T-helper 2 cell (primary cell): Measurements from ENCODE around the gene EIF5A2.
"Not testable (repeated sequence)": the region's sequence is repeated elsewhere in the genome, so short reads cannot be mapped to it uniquely, and the experiment has no call there.

Source experiments
- DNase-seq, 5 experiments: peaks; one replicate each; pipeline versions ENCODE4 v3.0.0 to v3.0.0-alpha.2; 2012 to 2022
- total RNA-seq, 2 donors: gene quantifications; one replicate each; lab custom pipeline; 2026; lab: John Stamatoyannopoulos, UW

The EIF5A2 gene
- total RNA-seq, result 13.0 to 13.1 reads per million in 2 donors

DNA sequence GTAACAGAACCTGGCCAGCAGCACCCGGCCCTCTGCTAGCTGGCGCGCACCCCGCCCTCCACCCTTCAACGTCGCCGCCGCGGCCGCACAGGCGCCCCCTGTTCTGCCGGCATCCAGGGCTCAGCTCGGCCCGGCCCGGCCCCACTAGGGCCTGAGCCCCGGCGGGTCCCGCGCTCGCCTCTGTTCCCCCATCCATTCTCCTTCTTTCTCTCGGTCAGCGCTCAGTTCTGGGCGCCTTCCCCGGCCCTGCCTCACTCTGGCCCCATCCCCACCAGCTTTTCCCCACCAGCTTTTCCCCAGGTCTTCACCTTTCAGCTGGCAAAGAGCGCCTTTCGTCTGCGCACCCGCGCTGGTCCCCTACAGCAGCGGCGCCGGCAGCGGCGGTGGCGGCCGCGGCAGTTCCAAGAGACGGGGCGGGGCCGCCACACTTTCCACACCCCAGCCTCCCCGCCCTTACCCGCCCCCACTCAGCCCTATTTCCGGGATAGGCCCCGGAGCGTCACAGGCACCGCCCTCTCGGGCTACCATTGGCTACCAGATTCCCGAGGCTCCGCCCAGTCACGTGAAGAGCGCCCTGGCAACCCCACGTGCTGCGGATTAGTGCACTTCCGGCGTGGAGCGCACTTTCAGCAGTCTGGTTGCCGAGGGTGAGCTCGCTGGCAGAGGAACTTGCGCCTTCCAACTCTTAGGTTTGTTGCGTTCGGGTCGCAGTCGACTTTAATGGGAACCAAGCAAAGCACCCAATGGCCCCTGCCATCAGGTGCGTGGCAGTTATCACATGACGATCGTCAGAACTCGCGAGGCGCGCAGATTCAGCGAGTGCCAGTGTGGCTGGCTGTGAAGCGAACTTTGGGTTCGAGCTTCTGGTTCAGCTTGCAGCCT is at the start of gene EIF5A2:
Gene EIF5A2 (minus strand): TSS at position 403 of the 882 bp plus-strand sequence. CDS start 831 bp downstream, outside the sequence.
- DNase-seq, result peak; percentile 85 to 98 (median 91)

DNA sequence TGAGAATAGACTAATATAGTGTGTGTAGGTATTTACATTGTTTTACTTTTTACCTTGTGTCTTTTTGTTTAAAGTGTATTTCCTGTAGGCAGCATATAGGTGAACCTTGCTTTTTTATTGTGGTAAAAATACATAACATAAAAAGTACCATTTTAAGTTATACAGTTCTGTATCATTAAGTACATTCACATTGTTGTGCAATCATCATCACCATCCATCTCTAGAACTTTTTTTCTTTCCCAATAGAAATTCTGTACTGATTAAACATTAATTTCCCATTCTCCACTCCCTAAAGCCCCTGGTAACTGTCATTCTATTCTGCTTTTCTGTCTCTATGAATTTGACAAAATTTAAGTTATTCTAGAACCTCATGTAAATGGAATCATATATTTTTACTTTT is 48.2 kb upstream of the EIF5A2 start:
- no peak for DNase-seq

DNA sequence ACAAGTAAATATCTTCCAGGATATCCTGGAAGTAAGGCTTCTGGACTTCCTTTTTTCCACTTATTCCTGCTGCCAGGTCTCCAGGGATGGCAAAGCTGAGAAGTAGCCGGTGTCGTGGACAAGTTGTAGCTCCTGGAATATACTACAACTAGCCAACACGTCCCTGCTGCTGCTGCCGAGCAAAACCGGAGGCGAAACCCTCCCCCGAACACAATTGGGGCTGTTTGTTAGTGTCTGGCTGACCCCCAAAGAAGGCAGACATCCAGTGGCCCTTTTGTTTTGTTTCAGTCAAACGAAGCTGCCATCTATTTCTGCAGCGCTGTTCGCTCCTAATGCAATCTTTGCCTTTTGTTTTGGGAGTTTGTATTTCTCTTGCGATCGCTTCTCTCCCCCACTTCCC is 45.3 kb upstream of the EIF5A2 start:
- no peak for DNase-seq

DNA sequence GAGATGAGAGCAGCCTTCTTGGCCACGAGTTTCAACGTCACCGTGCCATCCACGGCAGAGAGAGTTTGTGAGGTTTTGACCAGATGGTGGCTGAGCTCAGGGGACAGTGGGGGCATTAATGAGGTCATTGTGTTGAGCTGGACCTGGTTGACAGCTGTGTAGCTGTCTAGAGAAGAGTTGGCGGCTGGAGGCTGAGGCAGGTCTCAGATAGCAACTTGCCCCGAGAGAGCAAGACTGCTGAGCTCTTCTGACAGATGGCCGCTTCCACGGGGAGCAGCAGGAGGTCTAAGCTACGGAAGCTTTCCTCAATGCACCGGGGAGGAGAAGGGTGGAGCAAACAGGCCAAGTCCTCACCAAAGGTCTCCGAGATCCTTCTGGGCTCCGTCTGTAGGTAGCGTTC is 44.8 kb upstream of the EIF5A2 start:
- DNase-seq, result no peak

DNA sequence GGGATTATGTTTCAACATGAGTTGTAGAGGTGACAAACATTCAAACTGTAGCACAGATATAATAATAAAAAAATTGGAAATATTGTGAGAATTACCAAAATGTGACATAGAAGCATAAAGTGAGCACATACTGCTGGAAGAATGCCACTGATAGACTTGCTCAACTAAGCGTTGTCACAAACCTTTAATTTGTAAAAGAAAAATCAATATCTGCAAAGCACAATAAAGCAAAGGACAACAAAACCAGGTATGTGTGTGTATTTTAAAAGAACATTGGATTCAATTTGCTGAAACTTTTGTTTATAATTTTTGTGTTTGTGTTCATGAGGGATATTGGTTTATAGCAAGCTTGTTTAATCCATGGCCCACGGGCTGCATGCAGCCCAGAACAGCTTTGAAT is 40.8 kb upstream of the EIF5A2 start:
- no peak for DNase-seq

DNA sequence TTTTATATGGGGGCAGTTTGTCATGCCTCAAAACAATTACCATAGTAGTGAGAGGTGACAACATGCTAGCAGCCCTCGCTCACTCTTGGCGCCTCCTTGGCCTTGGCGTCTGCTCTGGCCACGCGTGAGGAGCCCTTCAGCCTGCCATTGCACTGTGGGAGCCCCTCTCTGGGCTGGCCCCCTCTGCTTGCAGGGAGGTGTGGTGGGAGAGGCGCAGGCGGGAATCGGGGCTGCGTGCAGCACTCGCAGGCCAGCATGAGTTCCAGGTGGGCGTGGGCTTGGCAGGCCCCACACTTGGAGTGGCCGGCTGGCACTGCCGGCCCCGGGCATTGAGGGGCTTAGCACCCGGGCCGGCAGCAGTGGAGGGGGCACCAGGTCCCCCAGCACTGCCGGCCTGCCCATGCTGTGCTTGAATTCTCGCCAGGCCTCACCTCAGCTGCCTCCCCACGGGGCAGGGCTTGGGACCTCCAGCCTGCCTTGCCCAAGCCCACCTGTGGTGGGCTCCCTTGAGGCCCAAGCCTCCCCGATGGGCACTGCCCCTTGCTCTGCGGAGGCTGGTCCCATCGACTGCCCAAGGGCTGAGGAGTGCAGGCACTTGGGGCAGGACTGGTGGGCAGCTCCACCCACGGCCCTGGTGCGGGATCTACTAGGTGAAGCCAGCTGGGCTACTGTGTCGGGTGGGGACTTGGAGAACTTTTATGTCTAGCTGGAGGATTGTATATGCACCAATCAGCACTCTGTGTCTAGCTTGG is 38.8 kb upstream of the EIF5A2 start:
- DNase-seq, result no peak

DNA sequence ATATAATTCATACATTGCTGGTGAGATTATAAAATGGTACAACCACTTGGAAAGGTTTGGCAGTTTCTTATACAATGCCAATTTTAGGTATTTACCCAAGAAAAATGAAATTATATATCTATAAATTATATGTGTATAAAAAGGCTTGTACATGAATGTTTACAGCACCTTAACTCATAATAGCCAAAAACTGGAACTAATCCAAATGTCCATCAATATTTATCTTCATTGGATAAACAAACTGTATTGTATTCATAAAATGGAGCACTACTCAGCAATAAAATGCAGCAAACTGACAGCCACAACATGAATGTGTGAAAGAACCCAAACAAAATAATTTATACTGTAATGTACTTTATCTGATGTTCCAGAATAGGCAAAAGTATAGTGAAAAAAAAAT is 33.6 kb upstream of the EIF5A2 start:
- no peak for DNase-seq

DNA sequence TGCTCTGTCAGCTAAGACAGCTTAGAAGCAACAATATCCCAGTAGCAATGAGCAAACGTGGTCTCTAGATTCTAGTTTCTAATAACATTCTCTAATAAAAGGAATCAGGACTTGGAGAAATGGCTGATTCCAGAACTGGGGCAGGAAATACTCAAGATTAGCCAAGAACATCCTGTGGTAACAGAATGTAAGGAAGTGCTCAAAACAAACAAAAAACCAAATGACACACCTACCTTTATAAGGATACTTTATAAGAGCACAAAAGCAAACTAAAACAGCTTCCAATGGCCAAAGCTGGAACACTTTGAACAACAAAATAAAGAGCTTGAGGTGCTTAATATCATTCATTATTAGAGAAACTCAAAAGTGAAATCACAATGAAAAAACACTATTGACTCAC is 33.1 kb upstream of the EIF5A2 start:
- no peak for DNase-seq

DNA sequence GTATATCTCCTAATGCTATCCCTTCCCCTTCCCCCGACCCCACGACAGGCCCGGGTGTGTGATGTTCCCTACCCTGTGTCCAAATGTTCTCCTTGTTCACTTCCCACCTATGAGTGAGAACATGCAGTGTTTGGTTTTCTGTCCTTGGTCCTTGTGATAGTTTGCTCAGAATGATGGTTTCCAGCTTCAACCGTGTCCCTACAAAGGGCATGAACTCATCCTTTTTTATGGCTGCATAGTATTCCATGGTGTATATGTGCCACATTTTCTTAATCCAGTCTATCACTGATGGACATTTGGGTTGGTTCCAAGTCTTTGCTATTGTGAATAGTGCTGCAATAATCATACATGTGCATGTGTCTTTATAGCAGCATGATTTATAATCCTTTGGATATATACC is 24.6 kb upstream of the EIF5A2 start:
- DNase-seq, result not testable (repeated sequence)

DNA sequence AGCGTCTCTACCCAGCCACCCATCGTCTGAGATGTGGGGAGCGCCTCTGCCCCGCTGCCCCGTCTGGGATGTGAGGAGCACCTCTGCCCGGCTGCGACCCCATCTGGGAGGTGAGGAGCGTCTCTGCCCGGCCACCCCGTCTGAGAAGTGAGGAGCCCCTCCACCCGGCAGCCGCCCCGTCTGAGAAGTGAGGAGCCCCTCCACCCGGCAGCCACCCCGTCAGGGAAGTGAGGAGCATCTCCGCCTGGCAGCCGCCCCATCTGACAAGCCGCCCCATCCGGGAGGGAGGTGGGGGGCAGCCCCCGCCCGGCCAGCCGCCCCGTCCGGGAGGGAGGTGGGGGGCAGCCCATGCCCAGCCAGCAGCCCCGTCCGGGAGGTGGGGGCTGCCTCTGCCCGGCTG is 15.1 kb upstream of the EIF5A2 start:
- not testable (repeated sequence) for DNase-seq

DNA sequence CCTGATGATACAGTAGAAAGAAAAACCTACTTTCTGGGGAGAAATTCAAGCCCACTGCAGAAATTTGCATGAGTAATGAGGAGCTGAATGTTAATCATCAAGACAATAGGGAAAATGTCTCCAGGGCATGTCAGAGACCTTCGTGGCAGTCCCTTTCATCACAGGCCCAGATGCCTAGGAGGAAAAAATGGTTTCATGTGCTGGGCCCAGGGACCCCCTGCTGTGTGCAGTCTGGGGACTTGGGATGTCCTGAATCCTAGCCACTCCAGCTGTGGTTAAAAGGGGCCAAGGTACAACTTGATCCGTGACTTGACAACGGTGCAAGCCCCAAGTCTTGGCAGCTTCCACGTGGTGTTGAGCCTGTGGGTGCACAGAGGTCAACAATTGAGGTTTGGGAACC is 10.3 kb upstream of the EIF5A2 start:
- DNase-seq, result no peak

DNA sequence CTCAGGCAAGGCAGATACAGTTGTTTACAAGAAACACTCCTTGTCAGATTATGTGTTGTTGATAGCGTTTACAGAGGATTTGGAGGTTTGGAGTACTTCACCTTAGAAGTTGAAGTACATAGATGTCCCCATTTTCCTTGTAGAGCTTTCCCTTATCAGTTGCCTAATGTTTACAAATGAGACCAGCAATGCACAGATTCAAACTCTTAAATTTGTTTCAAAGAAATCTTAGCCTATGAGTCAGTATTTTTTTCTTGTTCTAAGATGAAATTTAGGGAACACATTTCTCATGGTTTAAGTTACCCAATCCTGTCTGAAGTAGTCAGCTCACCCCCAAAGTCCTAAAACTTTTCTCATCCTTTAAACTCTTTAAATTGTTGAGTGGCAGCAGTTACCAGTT is 6.3 kb upstream of the EIF5A2 start:
- DNase-seq, result no peak

DNA sequence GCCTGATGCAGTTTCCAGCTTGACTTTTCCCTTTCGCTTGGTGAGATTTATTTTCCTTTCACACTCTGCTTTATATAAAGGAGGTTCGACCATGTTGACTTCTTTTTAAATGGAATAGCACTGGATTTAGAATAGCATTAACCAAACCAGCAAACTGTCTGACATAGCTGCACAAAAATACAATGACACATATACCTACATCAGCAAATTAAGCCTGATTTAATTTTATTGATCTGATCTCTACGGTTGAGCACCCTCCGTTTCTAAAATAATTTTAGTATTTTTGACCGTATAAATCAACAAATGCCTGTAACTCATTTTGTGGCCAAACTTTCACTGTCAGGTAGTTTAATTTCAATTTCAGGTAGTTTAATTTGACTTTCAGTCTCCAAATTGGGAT is 5.8 kb upstream of the EIF5A2 start:
- no peak for DNase-seq

DNA sequence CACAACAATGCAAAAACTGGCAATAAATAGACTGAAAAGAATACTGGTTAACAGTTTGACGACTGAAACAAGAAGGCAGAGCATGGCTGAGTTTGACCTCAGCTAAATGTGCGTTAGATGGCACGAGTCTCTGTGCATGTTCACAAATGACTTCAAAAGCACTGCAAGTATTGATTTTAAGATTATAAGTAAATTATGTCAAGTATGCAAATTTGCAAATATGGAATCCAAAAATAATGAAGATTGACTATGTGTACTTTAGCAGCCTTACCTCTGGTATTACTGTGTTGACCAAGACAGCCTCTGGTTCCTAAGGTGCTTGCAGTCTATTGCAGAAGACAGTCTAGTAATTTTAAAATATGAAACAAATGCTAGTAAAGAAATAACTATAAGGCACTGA is 2.6 kb upstream of the EIF5A2 start:
- DNase-seq, result no peak

DNA sequence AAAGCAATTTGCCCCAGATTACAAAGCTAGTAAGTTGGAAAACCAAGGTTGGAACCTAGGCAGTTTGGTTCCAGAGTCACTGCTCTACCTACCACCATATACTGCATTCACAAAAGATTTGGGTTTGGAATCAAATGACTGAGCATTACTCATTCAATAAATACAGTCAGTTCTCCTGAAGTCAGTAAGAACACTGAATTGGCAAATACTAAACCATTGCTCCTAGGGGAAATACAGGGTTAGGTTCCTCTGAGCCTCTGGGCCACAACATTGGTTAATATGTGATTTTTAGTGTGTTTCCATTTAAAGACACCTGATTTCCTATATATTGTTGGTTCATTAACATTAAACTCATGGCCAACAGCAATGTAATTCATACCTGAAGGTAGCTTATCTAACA is 2.1 kb upstream of the EIF5A2 start:
- no peak for DNase-seq

DNA sequence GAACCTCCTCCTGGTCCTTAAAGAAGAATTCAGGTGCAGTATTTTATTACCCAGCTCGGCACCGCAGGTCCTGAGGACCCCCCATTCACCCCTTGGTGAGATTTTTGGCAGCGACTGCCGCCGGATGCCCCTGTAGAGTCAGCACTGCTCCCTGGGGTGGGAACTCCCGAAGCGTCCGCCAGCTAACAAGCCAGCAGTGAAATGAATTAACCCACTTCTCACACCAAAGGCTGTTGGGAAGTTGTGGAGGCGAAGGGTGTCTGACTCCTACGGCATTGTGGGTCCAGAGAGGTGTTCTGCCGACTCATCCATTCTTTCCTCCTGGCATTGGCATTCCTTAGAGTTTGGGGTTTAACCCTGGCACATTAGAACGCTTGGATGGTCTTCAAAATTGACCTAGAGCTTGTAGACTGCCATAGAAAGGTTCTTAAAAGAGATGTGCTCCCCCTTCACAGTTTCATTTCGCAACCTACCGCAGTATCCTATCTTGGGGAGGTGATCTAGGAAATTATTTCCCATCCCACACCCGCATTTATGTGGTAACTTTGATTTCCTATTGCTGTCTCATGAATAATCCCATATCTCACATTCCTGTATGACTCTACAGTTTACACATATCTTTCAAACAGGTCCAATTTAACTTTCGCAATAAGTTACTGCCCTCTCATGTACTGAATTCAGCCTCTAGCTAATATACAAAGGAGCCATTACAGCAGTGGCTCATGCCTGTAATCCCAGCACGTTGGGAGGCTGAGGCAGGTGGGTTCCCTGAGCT is 879 bp upstream of the EIF5A2 start:
- DNase-seq, result peak in 1 of 5 experiments; percentile 4

DNA sequence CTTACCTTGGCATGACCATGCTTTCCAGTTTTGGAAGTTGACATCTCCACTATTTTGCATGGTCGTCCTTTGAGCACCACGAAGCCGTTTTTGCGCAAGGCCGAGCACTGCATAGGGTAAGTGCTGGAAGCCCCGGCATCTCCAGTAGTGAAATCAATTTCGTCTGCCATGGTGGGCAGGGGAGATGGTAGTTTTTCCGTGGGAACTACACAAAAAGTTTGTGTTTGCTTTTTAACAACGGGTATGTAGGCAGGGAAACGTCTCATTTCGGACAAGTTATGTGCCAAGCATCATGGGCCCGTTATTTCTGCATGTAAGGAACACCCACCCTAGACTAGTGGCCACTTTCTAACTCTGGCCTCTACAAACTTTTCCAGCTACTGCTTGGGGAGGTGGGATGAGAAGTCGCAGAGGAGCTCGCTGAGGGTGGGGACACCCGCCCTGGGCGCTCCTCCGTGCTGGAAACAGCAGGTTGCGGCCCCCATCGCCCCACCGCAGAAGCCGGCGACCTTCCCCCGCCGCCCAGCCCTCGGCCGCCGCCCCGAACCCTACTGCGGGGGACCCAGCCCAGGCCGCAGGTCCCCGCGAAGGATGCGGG is 701 bp downstream of the EIF5A2 start:
- DNase-seq, result peak in 1 of 5 experiments; percentile 8

DNA sequence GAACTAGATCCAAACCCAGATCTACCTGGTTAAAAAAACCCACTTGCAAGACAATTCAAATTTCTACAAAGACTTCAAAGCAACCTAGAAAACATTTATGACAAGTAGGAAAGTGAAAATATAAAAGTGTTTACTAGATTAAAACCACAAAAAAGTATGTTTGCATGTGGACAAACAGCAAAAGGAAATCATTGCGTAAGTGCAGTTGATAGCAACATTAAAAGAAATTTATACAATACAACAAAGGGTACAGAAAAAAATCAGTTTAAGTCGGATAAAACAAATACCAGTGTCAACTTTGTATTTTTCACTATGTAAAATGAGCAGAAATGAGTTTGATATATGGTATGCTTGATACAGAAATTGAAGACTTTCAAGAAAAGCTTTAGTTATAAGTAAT is 2.6 kb downstream of the EIF5A2 start:
- peak in 1 of 5 experiments; percentile 18 for DNase-seq

DNA sequence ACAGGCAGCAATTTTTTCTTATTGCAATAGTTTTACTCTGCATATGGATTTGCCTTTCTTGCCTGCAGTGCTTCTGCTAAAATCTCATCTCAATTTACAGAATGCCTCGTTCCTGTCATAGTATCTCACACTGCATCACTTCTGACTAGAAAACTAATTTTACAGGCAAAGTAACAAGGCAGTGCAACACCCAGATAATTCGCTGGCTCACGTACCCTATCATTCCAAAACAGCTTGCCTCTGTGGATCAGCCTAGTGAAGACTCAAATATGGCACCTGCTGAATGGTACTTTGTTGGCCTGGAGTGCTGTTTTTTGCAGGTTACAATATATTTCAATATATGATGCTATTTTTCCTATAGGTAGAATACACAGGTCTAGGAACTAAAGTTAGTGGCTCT is 5.3 kb downstream of the EIF5A2 start:
- DNase-seq, result no peak

DNA sequence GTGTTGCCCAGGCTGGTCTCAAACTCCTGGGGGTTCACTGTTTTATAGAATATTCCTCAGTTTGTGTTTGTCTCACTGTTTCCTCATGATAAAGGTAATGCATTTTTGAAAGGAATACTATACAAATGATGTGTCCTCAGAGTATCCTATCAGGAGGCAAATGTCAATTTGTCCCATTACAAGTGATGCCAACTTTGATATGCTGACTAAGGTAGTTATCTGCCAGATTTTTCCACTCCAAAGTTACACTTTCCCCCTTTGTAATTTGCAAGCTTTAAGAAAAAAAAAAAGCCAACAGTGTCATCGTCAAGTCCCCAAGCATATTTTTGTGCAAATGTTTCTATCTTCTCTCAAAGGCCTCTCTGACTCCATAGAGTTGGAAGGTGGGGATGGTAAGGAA is 9.0 kb downstream of the EIF5A2 start:
- no peak for DNase-seq

DNA sequence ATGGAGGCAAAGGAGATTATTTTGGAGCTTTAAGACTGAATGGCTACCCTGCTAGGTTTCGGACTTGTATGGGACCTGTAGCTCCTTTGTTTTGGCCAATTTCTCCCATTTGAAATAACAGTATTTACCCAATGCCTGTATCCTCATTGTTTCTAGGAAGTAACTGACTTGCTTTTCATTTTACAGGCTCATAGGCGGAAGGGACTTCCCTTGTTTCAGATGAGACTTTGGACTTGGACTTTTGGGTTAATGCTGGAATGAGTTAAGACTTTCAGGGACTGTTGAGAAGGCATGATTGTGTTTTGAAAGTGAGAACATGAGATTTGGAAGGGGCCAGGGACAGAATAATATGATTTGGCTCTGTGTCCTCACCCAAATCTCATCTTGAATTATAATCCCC is 10.5 kb downstream of the EIF5A2 start:
- DNase-seq, result no peak

DNA sequence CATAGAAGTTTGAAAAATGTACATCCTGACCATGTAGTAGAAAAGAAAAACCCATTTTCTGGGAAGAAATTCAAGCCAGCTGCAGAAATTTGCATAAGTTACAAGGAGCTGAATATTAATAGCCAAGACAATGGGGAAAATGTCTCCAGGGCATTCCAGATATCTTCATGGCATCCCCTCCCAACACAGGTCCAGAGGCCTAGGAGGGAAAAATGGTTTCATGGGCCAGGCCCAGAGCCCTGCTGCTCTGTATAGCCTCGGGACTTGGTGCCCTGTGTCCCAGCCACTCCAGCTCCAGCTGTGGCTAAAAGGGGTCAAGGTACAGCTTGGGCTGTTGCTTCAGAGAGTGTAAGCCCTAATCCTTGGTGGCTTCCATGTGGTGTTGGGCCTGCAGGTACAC is 11.2 kb downstream of the EIF5A2 start:
- not testable (repeated sequence) for DNase-seq

DNA sequence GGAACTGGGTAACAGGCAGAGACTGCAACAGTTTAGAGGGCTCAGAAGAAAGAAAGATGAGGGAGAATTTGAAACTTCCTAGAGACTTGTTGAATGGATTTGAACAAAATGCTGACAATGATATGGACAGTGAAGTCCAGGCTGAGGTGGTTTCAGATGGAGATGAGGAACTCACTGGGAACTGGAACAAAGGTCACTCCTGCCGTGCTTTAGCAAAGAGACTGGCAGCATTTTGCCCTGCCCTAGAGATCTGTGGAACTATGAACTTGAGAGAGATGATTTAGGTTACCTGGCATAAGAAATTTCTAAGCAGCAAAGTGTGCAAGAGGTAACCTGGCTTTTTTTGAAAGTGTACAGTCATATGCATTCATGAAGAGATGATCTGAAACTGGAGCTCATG is 11.7 kb downstream of the EIF5A2 start:
- no peak for DNase-seq
